GM19328 (cell line): ENCODE results near the gene SEPTIN2.
"Not testable (repeated sequence)": the region's sequence is repeated elsewhere in the genome, so short reads cannot be mapped to it uniquely, and the experiment has no call there.

Experiments used
- ATAC-seq: cut with Tn5 transposase; IDR thresholded peaks from one replicate; pipeline ENCODE4 v1.9.1; 2021; ENCODE audit warnings: mild to moderate bottlenecking, moderate library complexity; ENCODE audit not compliant: unreplicated experiment

SEPTIN2 gene

DNA sequence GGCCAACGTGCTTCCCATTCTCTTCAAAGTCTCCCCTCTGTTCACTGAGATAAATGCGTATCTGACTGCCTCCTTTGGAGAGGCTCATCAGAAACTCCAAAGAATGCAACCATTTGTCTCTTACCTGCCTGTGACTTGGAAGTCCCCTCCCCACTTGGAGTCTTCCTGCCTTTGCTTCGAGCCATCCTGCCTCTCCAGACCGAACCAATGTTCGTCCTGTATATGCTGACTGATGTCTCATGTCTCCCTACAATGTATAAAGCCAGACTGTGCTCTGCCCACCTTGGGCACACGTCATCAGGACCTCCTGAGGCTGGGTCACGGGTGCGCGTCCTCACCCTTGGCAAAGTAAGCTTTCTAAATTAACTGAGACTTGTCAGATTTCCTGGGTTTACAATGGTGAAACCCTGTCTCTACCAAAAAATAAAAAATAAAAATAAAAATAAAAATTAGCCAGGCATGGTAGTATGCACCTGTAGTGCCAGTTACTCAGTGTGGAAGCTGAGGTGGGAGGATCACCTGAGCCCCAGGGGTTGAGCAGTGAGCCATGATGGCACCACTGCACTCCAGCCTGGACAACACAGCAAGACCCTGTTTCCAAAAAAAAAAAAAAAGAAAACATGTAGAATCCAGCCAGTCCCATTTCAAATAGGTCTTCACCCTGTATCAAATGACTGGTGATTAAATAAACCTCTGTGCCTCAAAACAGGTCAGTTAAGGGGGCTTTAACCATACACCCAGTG lies 29.2 kb upstream of the SEPTIN2 start:
- no peak for ATAC-seq

DNA sequence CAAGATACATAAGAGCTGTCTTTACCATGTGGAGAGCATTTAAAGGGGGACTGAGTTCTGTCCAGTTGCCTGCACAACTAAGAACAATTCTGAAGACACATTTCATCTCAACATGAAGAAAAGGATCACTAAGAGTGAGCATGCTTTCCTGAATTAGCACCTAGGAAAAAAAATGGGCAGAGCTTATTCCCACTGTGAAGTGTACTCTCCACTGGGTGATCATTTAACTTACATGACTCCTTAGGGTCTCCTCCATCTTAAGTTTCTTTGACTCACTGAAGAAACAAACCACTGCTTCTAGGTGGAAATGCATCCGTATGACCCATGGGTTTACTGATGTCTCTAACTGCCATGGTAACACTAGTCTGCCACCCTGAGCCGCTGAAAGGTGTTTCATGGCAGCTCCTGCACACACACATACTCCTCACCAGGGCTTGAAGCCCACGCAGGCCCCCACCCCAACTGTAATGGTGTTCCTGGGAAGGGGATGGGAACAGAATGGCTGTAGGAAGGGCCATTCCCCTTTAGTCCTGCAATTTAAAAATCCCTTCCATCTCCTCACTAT lies 27.3 kb upstream of the SEPTIN2 start:
- ATAC-seq: no peak

- ATAC-seq: no peak
These were observed 26.7 kb upstream of the SEPTIN2 start for GRCh38 chr2:241289053-241289452.

DNA sequence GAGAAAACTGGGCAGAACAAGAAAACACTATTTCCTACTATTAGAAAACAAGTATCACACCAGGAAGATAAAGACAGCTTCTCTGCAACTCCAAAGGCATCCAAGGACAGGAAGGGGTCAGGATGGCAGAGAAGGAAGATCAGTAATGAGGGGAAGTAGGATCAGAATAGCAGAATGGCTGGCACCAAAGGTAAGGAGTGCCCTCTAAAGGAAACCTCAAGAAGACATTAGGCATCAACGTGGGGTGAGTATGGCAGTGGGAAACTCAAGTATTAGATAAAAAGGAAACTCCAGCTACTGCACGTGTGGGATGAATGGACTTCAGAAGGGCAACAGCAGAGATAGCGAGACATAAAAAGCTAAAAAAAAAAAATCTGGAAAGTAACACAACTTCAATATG lies 26.1 kb upstream of the SEPTIN2 start:
- ATAC-seq: no peak

DNA sequence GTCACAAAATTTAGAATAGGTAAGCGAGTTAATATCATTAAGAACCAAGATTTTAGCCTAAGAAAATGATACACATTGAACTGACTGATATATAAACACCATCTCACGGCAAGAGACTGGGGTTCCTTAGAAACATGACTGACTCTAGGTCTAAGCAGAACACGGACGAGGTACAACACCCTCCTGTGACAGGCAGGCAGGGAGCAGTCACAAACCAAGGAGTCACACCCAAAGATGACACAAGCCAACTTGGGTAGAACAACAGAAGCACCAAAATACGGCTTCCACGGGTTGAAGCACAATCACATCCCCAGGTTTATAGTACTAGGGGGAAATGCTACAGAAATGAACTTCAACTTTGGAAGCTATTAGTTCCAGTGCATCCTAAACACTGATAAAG lies 24.6 kb upstream of the SEPTIN2 start:
- no peak for ATAC-seq

GRCh38 chr2:241291977-241292376 lies 23.7 kb upstream of the SEPTIN2 start:
- no peak for ATAC-seq

DNA sequence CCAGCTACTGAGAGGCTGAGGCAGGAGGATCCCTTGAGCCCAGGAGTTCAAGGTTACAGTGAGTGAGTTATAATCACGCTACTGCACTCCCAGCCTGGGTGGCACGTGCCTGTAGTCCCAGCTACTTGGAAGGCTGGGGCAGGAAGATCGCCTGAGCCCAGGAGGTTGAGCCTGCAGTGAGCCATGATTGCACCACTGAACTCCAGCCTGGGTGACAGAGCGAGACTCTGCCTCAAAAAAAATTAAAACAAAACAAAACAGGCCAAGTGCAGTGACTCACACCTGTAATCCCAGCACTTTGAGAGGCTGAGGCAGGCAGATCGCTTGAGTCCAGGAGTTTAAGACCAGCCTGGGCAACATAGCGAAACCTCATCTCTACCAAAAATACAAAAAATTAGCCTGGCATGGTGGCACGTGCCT lies 22.3 kb upstream of the SEPTIN2 start:
- ATAC-seq: not testable (repeated sequence)

- ATAC-seq: no peak
These were observed 20.2 kb upstream of the SEPTIN2 start for GRCh38 chr2:241295326-241296095.

GRCh38 chr2:241296767-241297166 lies 19.0 kb upstream of the SEPTIN2 start:
- ATAC-seq: no peak

GRCh38 chr2:241298673-241299072 lies 17.1 kb upstream of the SEPTIN2 start:
- ATAC-seq: no peak

DNA sequence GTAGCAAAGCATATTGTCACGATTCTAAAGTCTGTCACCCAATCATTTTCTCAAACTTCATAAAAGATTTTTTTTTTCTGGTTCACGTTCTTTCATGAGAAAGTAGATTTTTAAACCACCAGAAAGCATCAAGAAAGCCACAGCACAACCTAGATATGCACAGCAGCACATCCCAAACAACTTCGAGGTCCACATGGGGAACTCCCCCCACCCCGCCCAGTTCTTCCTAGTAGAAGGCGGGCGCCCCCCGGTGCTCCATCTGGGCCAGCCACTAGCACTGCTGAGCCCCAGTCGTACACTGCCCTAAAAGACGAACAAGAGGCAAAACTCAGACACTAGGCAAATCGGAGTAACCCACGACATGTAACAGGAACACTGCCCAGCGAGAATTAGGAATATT lies 15.7 kb upstream of the SEPTIN2 start:
- no peak for ATAC-seq

DNA sequence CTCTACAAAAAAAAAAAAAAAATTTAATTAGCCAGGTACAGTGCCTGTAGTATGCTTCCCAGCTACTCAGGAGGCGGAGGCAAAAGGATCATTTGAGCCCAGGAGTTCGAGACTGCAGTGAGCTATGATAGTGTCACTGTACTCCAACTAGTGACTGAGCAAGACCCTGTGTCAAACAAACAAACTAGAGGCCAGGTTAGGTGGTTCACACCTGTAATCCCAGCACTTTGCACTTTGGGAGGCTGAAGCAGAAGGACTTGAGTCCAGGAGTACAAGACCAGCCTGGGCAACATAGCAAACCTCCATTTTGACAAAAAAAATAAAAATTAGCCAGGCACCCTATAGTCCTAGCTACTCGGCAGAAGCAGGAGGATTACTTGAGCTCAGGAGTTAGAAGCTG lies 13.6 kb upstream of the SEPTIN2 start:
- ATAC-seq: no peak

DNA sequence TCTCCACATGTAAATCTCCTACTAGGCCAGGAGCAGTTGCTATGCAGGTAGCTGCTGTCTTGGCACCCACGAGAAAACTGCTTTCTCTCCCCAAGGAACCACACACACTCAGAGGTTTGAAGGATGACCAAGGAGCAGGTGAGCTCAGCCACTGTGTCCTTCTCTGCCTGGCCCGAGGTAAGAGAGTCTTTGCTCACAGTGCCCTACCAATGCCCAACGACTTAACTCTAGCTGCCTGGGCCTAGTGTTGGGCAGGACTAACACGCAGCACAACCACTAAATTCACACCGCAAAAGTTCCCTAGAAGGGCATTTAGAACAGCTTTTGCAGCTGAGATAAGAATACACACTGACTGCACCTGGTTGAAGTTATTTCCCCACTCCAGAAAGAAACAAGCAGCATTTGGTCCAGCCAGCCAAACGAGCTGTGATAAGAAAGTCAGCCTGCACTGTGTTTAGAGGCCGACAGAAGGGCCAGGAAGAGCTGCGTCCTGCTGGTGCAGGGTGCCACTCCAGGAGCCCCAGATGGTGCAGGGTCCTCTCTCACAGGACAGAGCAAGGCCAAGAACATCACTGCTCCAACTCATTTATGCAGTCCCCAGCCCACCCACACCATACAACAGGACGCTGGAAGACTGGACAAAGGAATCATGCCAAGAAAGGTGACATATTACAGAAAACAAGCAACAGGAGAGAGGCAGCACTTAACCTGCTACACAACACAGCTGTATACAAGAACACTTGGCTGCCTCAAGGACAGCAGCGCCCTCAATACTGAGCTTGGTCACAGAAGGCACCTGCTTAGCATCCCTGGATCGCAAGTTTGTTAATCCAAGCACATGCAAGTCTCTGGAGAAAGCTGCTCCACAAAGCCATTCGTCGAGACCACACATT lies 12.7 kb upstream of the SEPTIN2 start:
- no peak for ATAC-seq

DNA sequence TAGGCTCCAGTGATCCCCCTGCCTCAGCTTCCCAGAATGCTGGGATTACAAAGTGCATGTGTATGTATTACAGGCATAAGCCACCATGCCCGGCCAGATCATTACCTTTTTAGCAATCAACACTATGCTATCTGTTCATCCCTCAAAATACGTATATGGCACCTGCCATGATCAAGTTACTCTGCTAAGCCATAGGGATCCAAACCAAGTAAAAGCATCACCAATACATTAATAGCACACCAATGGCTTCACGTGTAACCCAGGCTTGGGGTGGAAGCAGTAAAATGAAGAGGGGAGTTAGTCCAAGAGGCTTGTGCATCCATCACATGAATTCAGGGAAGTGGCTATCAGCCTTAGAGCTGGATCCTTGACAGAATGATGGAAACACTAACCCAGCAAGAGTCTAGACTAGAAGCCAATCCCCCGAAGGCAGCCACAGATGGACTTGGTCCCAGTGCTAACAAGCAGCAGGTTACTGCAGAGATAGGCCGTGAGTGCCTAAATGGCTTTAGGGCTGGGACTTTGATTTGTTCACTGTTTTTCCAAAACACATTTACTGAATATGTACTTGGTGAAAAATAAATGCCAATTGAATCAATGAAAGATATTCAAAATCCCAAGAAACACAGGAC lies 11.6 kb upstream of the SEPTIN2 start:
- ATAC-seq: no peak

DNA sequence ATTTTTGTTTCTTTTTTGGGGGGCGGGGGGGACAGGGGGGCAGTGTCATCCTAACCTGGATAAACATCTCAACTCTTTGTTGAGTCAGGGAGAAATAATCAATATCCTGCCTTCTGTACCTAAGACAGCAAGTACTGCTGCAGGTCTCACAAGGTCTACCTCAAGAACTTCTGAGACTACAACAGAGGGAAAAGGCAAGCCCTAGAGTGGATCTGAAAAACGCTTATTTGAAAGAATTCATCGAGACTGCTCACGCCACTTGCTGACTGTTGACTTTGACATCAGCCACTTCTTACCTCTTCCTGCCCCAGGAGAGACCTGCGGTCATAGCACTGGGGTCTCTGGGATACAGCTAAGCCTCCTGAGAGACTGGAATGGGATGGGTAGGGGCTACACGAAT lies 8.7 kb upstream of the SEPTIN2 start:
- ATAC-seq: no peak

GRCh38 chr2:241308267-241308666 lies 7.5 kb upstream of the SEPTIN2 start:
- no peak for ATAC-seq

GRCh38 chr2:241308832-241309500 lies 6.8 kb upstream of the SEPTIN2 start:
- ATAC-seq: no peak

- ATAC-seq: no peak
These were observed 6.0 kb upstream of the SEPTIN2 start for GRCh38 chr2:241309684-241310117.

GRCh38 chr2:241310917-241311566 lies 4.7 kb upstream of the SEPTIN2 start:
- no peak for ATAC-seq

- ATAC-seq: no peak
These were observed 3.6 kb upstream of the SEPTIN2 start for GRCh38 chr2:241312082-241312481.
